Colonic mucosa (tissue), 4 donors: Measurements from ENCODE around the gene SNX24. TPM values are rescaled to one million over a fixed set of nuclear protein-coding genes. Genes with fewer than 3 reads are reported as not detected.

ENCODE experiments used
- DNase-seq: peaks from one replicate; pipeline ENCODE4 v3.0.0-alpha.2; 2020
- H3K27ac ChIP-seq: fragments of 200-600 bp; one replicate; pipeline ENCODE4 v1.8.0; 2021
- H3K27me3 ChIP-seq: fragments of 200-600 bp; one replicate; pipeline ENCODE4 v1.8.0; 2021
- H3K36me3 ChIP-seq: fragments of 200-600 bp; one replicate; pipeline ENCODE4 v1.8.0; 2021
- H3K4me1 ChIP-seq: fragments of 200-600 bp; one replicate; pipeline ENCODE4 v1.8.0; 2021; ENCODE audit warnings: mild to moderate bottlenecking
- H3K4me3 ChIP-seq: fragments of 200-600 bp; one replicate; pipeline ENCODE4 v1.8.0; 2021
- H3K9ac ChIP-seq, 2 donors: one replicate each; pipeline ENCODE4 v1.7.0; 2013; ENCODE audit warnings: control low read depth in 2 of 2, low read depth in 2 of 2, low read length in 2 of 2
- H3K9me3 ChIP-seq: fragments of 200-600 bp; one replicate; pipeline ENCODE4 v1.8.0; 2021
- CTCF ChIP-seq: fragments of 200-600 bp; IDR thresholded peaks from one replicate; pipeline ENCODE4 v1.8.0; 2022; ENCODE audit warnings: antibody characterized with exemption, mild to moderate bottlenecking
- intact Hi-C: fragments of 100-400 bp; cut with DNase I; formaldehyde crosslinking; loops from one replicate; pipeline ENCODE4 v1.14.1; 2022
- total RNA-seq, 2 donors: library from RNA; stranded (reverse); fragmentation: NEBNext Ultra II Directional in 1 of 2; extraction: Animal tissue kit (Norgen Biotek cat#: 25700) in 1 of 2; gene quantifications; one replicate each; pipeline ENCODE4 v1.2.1, GENCODE V29; 2021
- donor health status: healthy.
- donor health status: DM: no; HTN: no; CAD: no.
- donor health status: DM: no; HTN: no; CAD: no.

Gene SNX24
- total RNA-seq, 2 donors from 2014 or later, result 8.8 to 17.0 TPM

- no peak for DNase-seq
- H3K27ac ChIP-seq, result no peak overlapping the region
- H3K4me1 ChIP-seq, result no peaks in the 10 kb centered on the region
- no peaks in the 10 kb centered on the region for H3K9me3 ChIP-seq
- H3K9ac ChIP-seq, result no peak overlapping the region
- no peak for TF ChIP-seq CTCF
- intact Hi-C loops, result no loop called here
- H3K27me3 ChIP-seq, result no peaks in the 10 kb centered on the region
- H3K4me3 ChIP-seq, result no peak overlapping the region
- H3K36me3 ChIP-seq, result no peaks in the 10 kb centered on the region
Observed at GRCh38 chr5:122880170-122880689, 34.8 kb downstream of the SNX24 start.

DNA sequence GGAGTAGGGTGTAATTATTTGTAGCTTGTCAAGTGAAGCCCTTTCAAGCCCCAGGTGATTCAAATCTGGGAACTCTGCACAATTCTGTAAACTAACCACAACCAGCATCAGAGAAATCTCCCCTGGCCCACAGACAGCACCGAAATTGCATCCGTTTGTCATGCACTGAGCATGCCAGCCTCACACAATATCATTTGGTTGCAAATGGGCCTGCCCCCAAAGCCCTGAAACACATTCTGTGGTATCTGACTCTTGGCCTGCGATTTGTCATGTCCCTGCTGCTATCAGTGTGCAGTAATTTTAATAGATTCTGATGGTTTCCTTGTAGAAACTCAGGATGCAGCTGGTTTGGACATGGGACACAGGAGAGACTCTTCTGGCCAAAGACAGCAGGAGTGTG lies 35.3 kb downstream of the SNX24 start:
- Histone ChIP-seq H3K27me3 (no peaks in the 10 kb centered on the region), H3K4me3 (no peak overlapping the region), H3K4me1 (no peaks in the 10 kb centered on the region), H3K9me3 (no peaks in the 10 kb centered on the region), H3K36me3 (no peaks in the 10 kb centered on the region), H3K9ac (no peak overlapping the region), H3K27ac (no peak overlapping the region)
- no peak for DNase-seq
- TF ChIP-seq CTCF, result no peak
- intact Hi-C loops, result no loop called here

- Histone ChIP-seq H3K9ac (no peak overlapping the region), H3K9me3 (no peaks in the 10 kb centered on the region), H3K4me3 (no peak overlapping the region), H3K4me1 (no peaks in the 10 kb centered on the region), H3K36me3 (no peaks in the 10 kb centered on the region), H3K27me3 (no peaks in the 10 kb centered on the region), H3K27ac (no peak overlapping the region)
- no peak for TF ChIP-seq CTCF
- no peak for DNase-seq
- intact Hi-C loops, result no loop called here
Observed at GRCh38 chr5:122882831-122883230, 37.4 kb downstream of the SNX24 start.

DNA sequence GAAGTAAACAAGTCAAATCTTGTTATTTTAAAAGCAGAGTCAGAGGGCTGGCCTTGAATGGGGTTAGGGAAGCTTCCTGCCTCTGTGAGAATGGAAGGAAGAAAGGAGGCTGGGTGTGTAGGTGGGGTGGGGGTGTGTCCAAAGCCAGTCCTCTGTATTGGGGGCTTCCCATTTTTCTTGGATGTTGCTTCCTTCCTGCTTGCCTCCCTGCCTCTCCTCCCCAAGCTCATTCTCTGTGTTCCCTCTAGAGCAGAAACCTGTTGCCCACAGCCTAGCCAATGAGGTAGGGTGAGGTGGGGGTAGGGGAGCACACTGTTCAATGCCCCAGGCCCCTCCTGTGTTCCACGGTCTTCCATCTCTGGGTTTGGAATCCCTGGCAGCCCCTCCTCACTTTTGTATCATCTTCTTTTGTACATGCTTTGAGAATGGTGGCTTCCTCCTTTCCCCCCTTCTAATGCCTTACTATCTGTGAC lies 39.7 kb downstream of the SNX24 start:
- H3K4me3 ChIP-seq, result no peak overlapping the region
- intact Hi-C loops, result no loop called here
- TF ChIP-seq CTCF, result no peak
- no peaks in the 10 kb centered on the region for H3K36me3 ChIP-seq
- H3K9ac ChIP-seq, result no peak overlapping the region
- H3K27me3 ChIP-seq, result no peaks in the 10 kb centered on the region
- no peaks in the 10 kb centered on the region for H3K4me1 ChIP-seq
- H3K27ac ChIP-seq, result no peak overlapping the region
- no peak for DNase-seq
- H3K9me3 ChIP-seq, result no peaks in the 10 kb centered on the region

DNA sequence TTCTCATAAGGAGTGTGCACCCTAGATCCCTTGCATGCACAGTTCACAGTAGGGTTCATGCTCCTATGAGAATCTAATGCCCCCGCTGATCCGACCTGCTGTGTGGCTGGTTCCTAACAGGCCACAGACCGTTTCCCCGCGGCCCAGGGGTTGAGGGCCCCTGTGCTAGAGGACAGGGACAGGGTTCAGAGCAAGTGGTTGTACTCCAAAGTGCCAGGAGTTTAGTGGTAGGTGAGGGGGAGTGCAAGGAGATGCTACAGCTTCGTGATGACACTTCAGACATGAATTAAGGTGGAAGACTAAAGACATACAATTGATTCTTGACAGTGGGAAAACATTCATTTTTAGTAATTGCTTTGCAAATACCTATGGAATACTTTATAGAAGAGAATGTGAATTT lies 40.5 kb downstream of the SNX24 start:
- Histone ChIP-seq H3K27me3 (no peaks in the 10 kb centered on the region), H3K27ac (no peak overlapping the region), H3K36me3 (no peaks in the 10 kb centered on the region), H3K9ac (no peak overlapping the region), H3K4me3 (no peak overlapping the region), H3K4me1 (no peaks in the 10 kb centered on the region), H3K9me3 (no peaks in the 10 kb centered on the region)
- intact Hi-C loops, result no loop called here
- no peak for DNase-seq
- no peak for TF ChIP-seq CTCF
